Measurements from ENCODE around the gene UCMA.

The UCMA gene

DNA sequence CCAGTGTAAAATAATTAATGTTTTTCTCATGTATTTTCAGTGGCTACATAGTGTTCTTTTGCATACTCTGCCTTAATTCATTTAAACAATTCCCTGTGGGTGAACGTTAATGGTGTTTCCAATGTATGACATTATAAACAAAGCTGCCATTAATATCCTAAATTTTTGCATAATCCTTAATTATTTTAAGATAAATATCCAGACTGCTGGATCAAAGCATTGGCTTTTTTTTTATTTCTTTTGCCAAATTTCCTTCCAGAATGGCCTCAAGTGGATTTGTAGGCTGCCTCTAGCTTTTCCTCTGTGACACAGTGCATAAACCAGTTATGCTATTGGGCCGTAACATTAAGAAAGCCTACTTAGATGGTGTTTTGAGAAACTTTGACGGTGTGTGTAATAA, 43.4 kb downstream of the UCMA start:
- H3K36me3 Mint-ChIP-seq (ENCODE audit: low read depth) = peaks cover 57% of the 10 kb centered on the region
- no peak overlapping the region for H3K4me3 Mint-ChIP-seq
- no peaks in the 10 kb centered on the region for H3K27me3 Mint-ChIP-seq (ENCODE audit: low read depth, poor library complexity)
- H3K27ac Mint-ChIP-seq = no peak overlapping the region
- TF ChIP-seq, protein P1, sequence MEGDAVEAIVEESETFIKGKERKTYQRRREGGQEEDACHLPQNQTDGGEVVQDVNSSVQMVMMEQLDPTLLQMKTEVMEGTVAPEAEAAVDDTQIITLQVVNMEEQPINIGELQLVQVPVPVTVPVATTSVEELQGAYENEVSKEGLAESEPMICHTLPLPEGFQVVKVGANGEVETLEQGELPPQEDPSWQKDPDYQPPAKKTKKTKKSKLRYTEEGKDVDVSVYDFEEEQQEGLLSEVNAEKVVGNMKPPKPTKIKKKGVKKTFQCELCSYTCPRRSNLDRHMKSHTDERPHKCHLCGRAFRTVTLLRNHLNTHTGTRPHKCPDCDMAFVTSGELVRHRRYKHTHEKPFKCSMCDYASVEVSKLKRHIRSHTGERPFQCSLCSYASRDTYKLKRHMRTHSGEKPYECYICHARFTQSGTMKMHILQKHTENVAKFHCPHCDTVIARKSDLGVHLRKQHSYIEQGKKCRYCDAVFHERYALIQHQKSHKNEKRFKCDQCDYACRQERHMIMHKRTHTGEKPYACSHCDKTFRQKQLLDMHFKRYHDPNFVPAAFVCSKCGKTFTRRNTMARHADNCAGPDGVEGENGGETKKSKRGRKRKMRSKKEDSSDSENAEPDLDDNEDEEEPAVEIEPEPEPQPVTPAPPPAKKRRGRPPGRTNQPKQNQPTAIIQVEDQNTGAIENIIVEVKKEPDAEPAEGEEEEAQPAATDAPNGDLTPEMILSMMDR (IDR thresholded peaks at IDR 0.05) = no peak
- no peak for DNase-seq
- peaks cover 14% of the 10 kb centered on the region for H3K9me3 Mint-ChIP-seq
- H3K4me1 Mint-ChIP-seq = no peaks in the 10 kb centered on the region

DNA sequence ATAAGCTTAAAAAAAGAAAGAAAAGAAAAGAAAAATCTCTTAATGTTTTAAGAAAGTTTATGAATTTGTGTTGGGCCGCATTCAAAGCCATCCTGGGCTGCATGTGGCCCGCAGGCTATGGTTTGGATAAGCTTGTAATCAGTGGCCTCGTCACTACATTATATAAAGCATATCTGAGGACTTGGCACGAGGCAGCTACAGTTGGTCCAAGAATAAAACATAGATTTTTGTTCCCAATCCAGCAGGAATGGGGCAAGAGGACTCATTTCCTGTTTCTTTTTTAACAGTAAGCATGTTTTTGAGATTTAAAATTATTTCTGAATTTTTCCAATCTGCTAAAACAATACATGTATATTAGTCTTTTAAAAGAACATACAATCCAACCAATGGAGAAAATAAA, 44.2 kb downstream of the UCMA start:
- H3K9me3 Mint-ChIP-seq = peaks cover 14% of the 10 kb centered on the region
- peaks cover 62% of the 10 kb centered on the region for H3K36me3 Mint-ChIP-seq (ENCODE audit: low read depth)
- H3K27ac Mint-ChIP-seq = no peak overlapping the region
- no peaks in the 10 kb centered on the region for H3K4me1 Mint-ChIP-seq
- no peak overlapping the region for H3K4me3 Mint-ChIP-seq
- DNase-seq = no peak
- no peaks in the 10 kb centered on the region for H3K27me3 Mint-ChIP-seq (ENCODE audit: low read depth, poor library complexity)
- TF ChIP-seq, protein P1 (IDR thresholded peaks at IDR 0.05) = no peak

DNA sequence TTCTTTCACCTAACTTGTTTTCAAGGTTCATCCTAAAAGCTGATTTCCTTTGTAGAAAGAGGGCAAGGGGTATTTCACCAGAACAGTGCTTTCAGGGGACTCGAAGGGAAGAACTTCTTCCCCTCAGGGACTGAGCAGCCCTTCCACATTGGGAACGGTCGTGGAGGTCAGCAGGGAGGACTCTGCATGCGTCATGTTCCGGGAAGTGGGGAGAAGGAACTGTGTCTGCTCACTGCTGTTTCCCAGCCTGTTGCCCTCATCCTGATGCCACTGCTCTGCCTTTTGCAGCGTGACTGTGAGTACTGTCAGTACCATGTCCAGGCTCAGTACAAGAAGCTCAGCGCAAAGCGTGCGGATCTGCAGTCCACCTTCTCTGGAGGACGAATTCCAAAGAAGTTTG, 45.6 kb downstream of the UCMA start:
- Mint-ChIP-seq H3K36me3 (ENCODE audit: low read depth) (peaks cover 70% of the 10 kb centered on the region), H3K27ac (peak overlapping the region; percentile 86)
- TF ChIP-seq, protein P1 (IDR thresholded peaks at IDR 0.05) = no peak

DNA sequence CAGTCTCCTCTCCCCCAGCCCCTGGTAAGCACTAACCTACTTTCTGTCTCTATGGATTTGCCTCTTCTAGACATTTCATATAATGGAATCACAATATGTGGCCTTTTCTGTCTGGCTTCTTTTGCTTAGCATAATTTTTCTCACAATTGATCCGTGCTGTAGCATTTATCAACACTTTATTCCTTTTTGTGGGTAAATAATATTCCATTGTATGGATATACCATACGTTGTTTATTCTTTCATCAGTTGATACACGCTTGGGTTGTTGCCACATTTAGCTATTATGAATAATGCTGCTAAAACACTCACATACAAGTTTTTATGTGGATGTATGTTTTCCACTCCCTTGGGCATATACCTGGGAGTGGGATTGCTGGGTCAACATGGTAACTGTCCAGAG, 47.0 kb downstream of the UCMA start:
- no peaks in the 10 kb centered on the region for H3K27me3 Mint-ChIP-seq (ENCODE audit: low read depth, poor library complexity)

More for the DNA sequence above, 45.6 kb downstream of the UCMA start:
- no peak overlapping the region for H3K4me3 Mint-ChIP-seq
- H3K27me3 Mint-ChIP-seq (ENCODE audit: low read depth, poor library complexity) = no peaks in the 10 kb centered on the region
- H3K4me1 Mint-ChIP-seq = no peaks in the 10 kb centered on the region
- H3K9me3 Mint-ChIP-seq = peaks cover 14% of the 10 kb centered on the region
- no peak for DNase-seq

DNA sequence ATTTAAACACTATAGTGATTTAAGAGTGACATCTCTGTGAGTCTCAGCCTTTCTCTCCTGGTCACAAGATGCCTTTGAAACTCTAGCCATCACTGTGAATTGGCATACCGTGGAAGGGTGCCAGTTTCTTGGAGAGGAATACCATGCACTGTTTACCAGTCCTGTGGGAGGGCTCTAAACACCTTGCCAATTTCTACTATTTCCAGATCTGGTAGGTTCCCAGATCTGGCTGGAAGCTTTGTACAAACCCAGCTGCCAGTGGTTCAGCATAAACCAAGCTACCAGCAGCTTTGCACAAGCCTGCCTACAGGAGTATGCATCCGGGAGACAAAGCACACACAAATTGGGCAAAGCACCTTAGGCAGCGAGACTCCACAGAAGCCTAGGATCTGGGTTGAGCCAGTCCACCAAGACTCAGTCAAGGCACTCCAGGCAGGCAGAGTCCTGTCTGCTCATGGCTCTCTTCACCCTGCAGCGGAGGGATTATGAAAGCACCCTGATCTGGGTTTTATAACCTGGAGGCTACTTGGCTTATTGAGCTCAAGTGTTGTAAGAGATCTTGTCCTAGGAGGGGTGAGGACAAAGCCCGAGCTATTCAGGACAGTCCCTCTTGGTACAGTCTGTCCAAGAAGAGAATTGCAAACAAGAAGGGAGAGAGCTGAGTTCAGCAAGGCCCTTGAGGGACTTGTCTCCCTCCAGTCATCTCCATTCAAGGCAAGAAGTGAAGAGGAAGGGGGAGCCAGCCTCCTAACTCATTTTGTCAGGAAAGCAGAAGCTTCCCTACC, 49.3 kb downstream of the UCMA start:
- Mint-ChIP-seq H3K36me3 (ENCODE audit: low read depth) (peaks cover 76% of the 10 kb centered on the region), H3K4me1 (no peaks in the 10 kb centered on the region), H3K9me3 (peaks cover 14% of the 10 kb centered on the region)

More for the DNA sequence above, 47.0 kb downstream of the UCMA start:
- no peak overlapping the region for H3K4me3 Mint-ChIP-seq
- peaks cover 68% of the 10 kb centered on the region for H3K36me3 Mint-ChIP-seq (ENCODE audit: low read depth)
- TF ChIP-seq, protein P1 (IDR thresholded peaks at IDR 0.05) = no peak
- peaks cover 14% of the 10 kb centered on the region for H3K9me3 Mint-ChIP-seq
- H3K27ac Mint-ChIP-seq = no peak overlapping the region
- H3K4me1 Mint-ChIP-seq = no peaks in the 10 kb centered on the region
- no peak for DNase-seq

More for the DNA sequence above, 49.3 kb downstream of the UCMA start:
- no peaks in the 10 kb centered on the region for H3K27me3 Mint-ChIP-seq (ENCODE audit: low read depth, poor library complexity)
- no peak overlapping the region for H3K4me3 Mint-ChIP-seq
- TF ChIP-seq, protein P1 (IDR thresholded peaks at IDR 0.05) = no peak
- DNase-seq = no peak
- H3K27ac Mint-ChIP-seq = no peak overlapping the region
